CD14-positive monocyte (primary cell): ENCODE results near the gene METTL1. TPM values are rescaled to one million over a fixed set of nuclear protein-coding genes. Genes with fewer than 3 reads are reported as not detected.

Experiments
- DNase-seq, 3 donors: peaks; one replicate each; pipeline ENCODE4 v3.0.0-alpha.2; 2011 to 2022
- H2AFZ ChIP-seq: 2 replicates; pipeline ENCODE4 v1.6.0; 2012; ENCODE audit warnings: mild to moderate bottlenecking, low read depth, low read length, inconsistent platforms; ENCODE audit not compliant: insufficient read depth, poor library complexity, severe bottlenecking
- H3K27ac ChIP-seq, 2 donors: 1 replicate in 1 of 2; 2 replicates in 1 of 2; pipeline ENCODE4 v1.5.1; 2012 to 2013; ENCODE audit warnings: low read length in 2 of 2, control low read depth in 1 of 2, inconsistent platforms in 1 of 2, low read depth in 1 of 2, mild to moderate bottlenecking in 1 of 2
- H3K27me3 ChIP-seq, 2 donors: one replicate each; pipeline versions ENCODE4 v1.6.0 to v1.6.1; 2011 to 2013; ENCODE audit warnings: low read length in 2 of 2; ENCODE audit not compliant: control insufficient read depth in 2 of 2, insufficient read depth in 2 of 2
- H3K36me3 ChIP-seq, 2 donors: replicated peaks in 1 of 2; 1 replicate in 1 of 2; 2 replicates in 1 of 2; pipeline versions ENCODE4 v1.5.1 to v1.6.1; 2012 to 2013; ENCODE audit warnings: low read length in 2 of 2, control low read depth in 1 of 2, inconsistent platforms in 1 of 2, mild to moderate bottlenecking in 1 of 2; ENCODE audit not compliant: insufficient read depth in 2 of 2, control insufficient read depth in 1 of 2
- H3K4me1 ChIP-seq, 2 donors: 1 replicate in 1 of 2; 2 replicates in 1 of 2; pipeline versions ENCODE4 v1.5.1 to v1.6.1; 2012 to 2013; ENCODE audit warnings: low read length in 2 of 2, control low read depth in 1 of 2, inconsistent platforms in 1 of 2, mild to moderate bottlenecking in 1 of 2, moderate library complexity in 1 of 2; ENCODE audit not compliant: insufficient read depth in 2 of 2, control insufficient read depth in 1 of 2
- H3K4me2 ChIP-seq: replicated peaks from 2 replicates; pipeline ENCODE3; 2012; ENCODE audit warnings: low read length, moderate library complexity, mild to moderate bottlenecking; ENCODE audit not compliant: poor library complexity, severe bottlenecking; ENCODE audit errors: extremely low read depth
- H3K4me3 ChIP-seq, 3 experiments: fragments of 200-600 bp in 1 of 3; sonication (generic) in 1 of 3; replicated peaks in 1 of 3; 1 replicate in 2 of 3; 2 replicates in 1 of 3; pipeline ENCODE4 v1.5.1; 2011 to 2013; ENCODE audit warnings: low read length in 3 of 3, mild to moderate bottlenecking in 3 of 3, control low read depth in 2 of 3, low read depth in 2 of 3, inconsistent platforms in 1 of 3, moderate library complexity in 1 of 3
- H3K79me2 ChIP-seq: 2 replicates; pipeline ENCODE4 v1.6.0; 2012; ENCODE audit warnings: mild to moderate bottlenecking, control low read depth, inconsistent platforms, low read length, moderate library complexity; ENCODE audit not compliant: insufficient read depth
- H3K9ac ChIP-seq: 2 replicates; pipeline ENCODE4 v1.6.0; 2017; ENCODE audit warnings: low read length, mild to moderate bottlenecking; ENCODE audit not compliant: insufficient read depth, poor library complexity, severe bottlenecking
- H3K9me3 ChIP-seq, 2 donors: replicated peaks in 1 of 2; 1 replicate in 1 of 2; 2 replicates in 1 of 2; pipeline versions ENCODE4 v1.5.1 to v1.6.1; 2012 to 2013; ENCODE audit warnings: low read length in 2 of 2, control low read depth in 1 of 2; ENCODE audit not compliant: control insufficient read depth in 1 of 2, insufficient read depth in 1 of 2
- H4K20me1 ChIP-seq: 2 replicates; pipeline ENCODE4 v1.6.0; 2012; ENCODE audit warnings: mild to moderate bottlenecking, low read length, control low read depth, moderate library complexity; ENCODE audit not compliant: insufficient read depth
- H3K27ac Mint-ChIP-seq, 7 donors: one replicate each; pipeline ENCODE4 v1.8.0; 2020; ENCODE audit warnings: mild to moderate bottlenecking in 7 of 7, mixed read lengths in 7 of 7, moderate library complexity in 6 of 7, inconsistent platforms in 2 of 7
- H3K27me3 Mint-ChIP-seq, 3 donors: one replicate each; pipeline ENCODE4 v1.8.0; 2021 to 2022; ENCODE audit warnings: low read depth in 3 of 3, mild to moderate bottlenecking in 3 of 3, mixed read lengths in 3 of 3, moderate library complexity in 3 of 3, inconsistent platforms in 1 of 3
- H3K36me3 Mint-ChIP-seq, 2 donors: one replicate each; pipeline ENCODE4 v1.8.0; 2020; ENCODE audit warnings: mixed read lengths in 2 of 2, inconsistent platforms in 1 of 2, mild to moderate bottlenecking in 1 of 2
- H3K4me1 Mint-ChIP-seq: one replicate; pipeline ENCODE4 v1.8.0; 2020; ENCODE audit warnings: mild to moderate bottlenecking, mixed read lengths
- H3K4me3 Mint-ChIP-seq, 2 donors: one replicate each; pipeline ENCODE4 v1.8.0; 2020; ENCODE audit warnings: mild to moderate bottlenecking in 2 of 2, mixed read lengths in 2 of 2, moderate library complexity in 1 of 2
- H3K9me3 Mint-ChIP-seq, 7 donors: one replicate each; pipeline ENCODE4 v1.8.0; 2020 to 2022; ENCODE audit warnings: mixed read lengths in 7 of 7, mild to moderate bottlenecking in 6 of 7, moderate library complexity in 6 of 7, inconsistent platforms in 2 of 7
- WGBS: methylation state at CpG from one replicate; pipeline ENCODE4 v1.1.5; 2013; ENCODE audit warnings: missing lambda C conversion rate; ENCODE audit not compliant: insufficient coverage; 5-methylcytosine and 5-hydroxymethylcytosine counted together
- intact Hi-C, 2 donors: fragments of 100-400 bp; cut with micrococcal nuclease; formaldehyde crosslinking; loops; one replicate each; pipeline versions ENCODE4 v1.15.0 to v1.15.1; 2023
- polyA plus RNA-seq, 3 donors: library from polyadenylated mRNA; depleted of rRNA in 1 of 3; unstranded in 2 of 3; stranded (reverse) in 1 of 3; fragments of 300-500 nt in 2 of 3; fragments of >200 nt in 1 of 3; fragmentation: Illumina TruSeq in 2 of 3; gene quantifications; 1 replicate in 2 of 3; 2 replicates in 1 of 3; pipeline ENCODE4 v1.2.3, GENCODE V29; 2012 to 2021
- TF ChIP-seq, protein P1 (sequence below): fragments of 200-600 bp; IDR thresholded peaks from one replicate; pipeline ENCODE4 v1.8.0; 2022; ENCODE audit warnings: antibody characterized with exemption, mild to moderate bottlenecking

METTL1 gene
- polyA plus RNA-seq, 3 donors: 3.4 to 5.0 (median 3.7) TPM

DNA sequence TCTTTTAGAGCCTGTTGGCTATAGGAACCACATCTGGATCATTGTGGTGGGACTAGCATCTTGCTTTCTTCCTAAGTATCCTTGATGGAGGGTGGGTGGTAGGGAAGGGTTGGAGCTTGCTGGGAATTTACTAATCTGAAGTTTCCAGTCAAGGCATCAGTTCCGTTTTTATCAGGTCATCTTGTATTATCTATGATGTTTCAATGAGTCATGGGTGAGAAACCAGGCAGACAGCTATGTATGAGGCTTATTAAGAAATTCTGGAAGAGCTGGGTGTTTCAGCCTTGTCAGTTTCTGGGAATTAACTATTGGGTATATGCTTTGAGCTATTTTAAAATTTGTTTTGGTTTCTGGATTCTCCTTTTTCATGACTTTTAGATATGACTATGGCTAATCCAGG, 22.0 kb upstream of the METTL1 start:
- no peak overlapping the region for H3K4me2 ChIP-seq
- Mint-ChIP-seq H3K9me3 (no peaks in the 10 kb centered on the region), H3K4me1 (peaks cover 8% of the 10 kb centered on the region), H3K27me3 (no peaks in the 10 kb centered on the region), H3K27ac (no peak overlapping the region), H3K36me3 (peaks cover 66 to 78% of the 10 kb centered on the region in 2 donors), H3K4me3 (no peak overlapping the region)
- no peaks in the 10 kb centered on the region for H3K27me3 ChIP-seq
- no peak overlapping the region for H3K4me3 ChIP-seq
- intact Hi-C loops: no loop called here
- no peak overlapping the region for H3K27ac ChIP-seq
- H3K4me1 ChIP-seq: peaks cover 9 to 10% of the 10 kb centered on the region in 2 donors
- H2AFZ ChIP-seq: no peak overlapping the region
- no peaks in the 10 kb centered on the region for H3K79me2 ChIP-seq
- DNase-seq: no peak
- peaks cover 73 to 86% of the 10 kb centered on the region in 2 donors for H3K36me3 ChIP-seq
- TF ChIP-seq, protein P1, sequence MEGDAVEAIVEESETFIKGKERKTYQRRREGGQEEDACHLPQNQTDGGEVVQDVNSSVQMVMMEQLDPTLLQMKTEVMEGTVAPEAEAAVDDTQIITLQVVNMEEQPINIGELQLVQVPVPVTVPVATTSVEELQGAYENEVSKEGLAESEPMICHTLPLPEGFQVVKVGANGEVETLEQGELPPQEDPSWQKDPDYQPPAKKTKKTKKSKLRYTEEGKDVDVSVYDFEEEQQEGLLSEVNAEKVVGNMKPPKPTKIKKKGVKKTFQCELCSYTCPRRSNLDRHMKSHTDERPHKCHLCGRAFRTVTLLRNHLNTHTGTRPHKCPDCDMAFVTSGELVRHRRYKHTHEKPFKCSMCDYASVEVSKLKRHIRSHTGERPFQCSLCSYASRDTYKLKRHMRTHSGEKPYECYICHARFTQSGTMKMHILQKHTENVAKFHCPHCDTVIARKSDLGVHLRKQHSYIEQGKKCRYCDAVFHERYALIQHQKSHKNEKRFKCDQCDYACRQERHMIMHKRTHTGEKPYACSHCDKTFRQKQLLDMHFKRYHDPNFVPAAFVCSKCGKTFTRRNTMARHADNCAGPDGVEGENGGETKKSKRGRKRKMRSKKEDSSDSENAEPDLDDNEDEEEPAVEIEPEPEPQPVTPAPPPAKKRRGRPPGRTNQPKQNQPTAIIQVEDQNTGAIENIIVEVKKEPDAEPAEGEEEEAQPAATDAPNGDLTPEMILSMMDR: no peak
- no peaks in the 10 kb centered on the region for H3K9me3 ChIP-seq
- H4K20me1 ChIP-seq: no peaks in the 10 kb centered on the region
- H3K9ac ChIP-seq: no peak overlapping the region
- 100% methylated on average over 1 of the region's 1 CpG for WGBS

DNA sequence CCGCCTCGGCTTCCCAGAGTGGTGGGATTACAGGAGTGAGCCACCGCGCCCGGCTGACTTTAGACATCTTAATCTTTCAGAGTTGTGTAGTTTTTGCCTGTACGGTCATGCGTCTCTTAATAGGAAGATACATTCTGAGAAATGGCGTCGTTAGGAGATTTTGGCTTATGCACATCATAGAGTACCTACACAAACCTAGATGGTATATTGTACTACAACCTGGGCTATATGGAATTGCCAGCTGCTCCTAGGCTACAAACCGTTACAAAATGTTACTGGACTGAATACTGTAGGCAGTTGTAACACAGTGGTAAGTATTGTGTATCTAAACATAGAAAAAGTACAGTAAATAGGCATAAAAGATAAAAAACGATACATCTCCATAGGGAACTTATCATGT, 12.0 kb upstream of the METTL1 start:
- H3K4me1 Mint-ChIP-seq: peaks cover 41% of the 10 kb centered on the region
- Histone ChIP-seq H3K27me3 (no peaks in the 10 kb centered on the region), H3K4me1 (peaks cover 37 to 39% of the 10 kb centered on the region in 2 donors), H4K20me1 (no peaks in the 10 kb centered on the region), H3K36me3 (peaks cover 31 to 39% of the 10 kb centered on the region in 2 donors), H3K9ac (no peak overlapping the region), H3K79me2 (peaks cover 17% of the 10 kb centered on the region), H3K9me3 (no peaks in the 10 kb centered on the region), H3K27ac (no peak overlapping the region), H2AFZ (no peak overlapping the region), H3K4me3 (no peak overlapping the region), H3K4me2 (no peak overlapping the region)
- TF ChIP-seq, protein P1: no peak
- intact Hi-C loops: loop anchor here in 1 of 2 donors (5.0 kb wide), 1 partner anchor 63 kb away; the partner anchor contains the start of gene CTDSP2
- peak overlapping the region in 2 of 7 donors; percentile 10 to 71 for H3K27ac Mint-ChIP-seq
- H3K36me3 Mint-ChIP-seq: peaks cover 31 to 33% of the 10 kb centered on the region in 2 donors
- H3K27me3 Mint-ChIP-seq: peaks cover 0 to 3% (median 0%) of the 10 kb centered on the region in 3 donors
- no peak for DNase-seq
- no peak overlapping the region for H3K4me3 Mint-ChIP-seq
- H3K9me3 Mint-ChIP-seq: peaks cover 0 to 2% (median 0%) of the 10 kb centered on the region in 7 donors
- WGBS: 100% methylated on average over 3 of the region's 11 CpGs
